Osteocyte (in vitro differentiated cells): ENCODE results near the gene ETF1. TPM values are rescaled to one million over a fixed set of nuclear protein-coding genes. Genes with fewer than 3 reads are reported as not detected.

ENCODE experiments used
- DNase-seq: peaks from one replicate; pipeline ENCODE4 v3.0.0; 2021; ENCODE audit warnings: mixed read lengths; ENCODE audit not compliant: unreplicated experiment; ENCODE audit errors: extremely low spot score
- H3K27ac Mint-ChIP-seq: one replicate; pipeline ENCODE4 v1.8.0; 2021; ENCODE audit warnings: mild to moderate bottlenecking, mixed read lengths; ENCODE audit not compliant: unreplicated experiment
- H3K27me3 Mint-ChIP-seq: one replicate; pipeline ENCODE4 v1.8.0; 2021; ENCODE audit warnings: mixed read lengths; ENCODE audit not compliant: unreplicated experiment
- H3K36me3 Mint-ChIP-seq: one replicate; pipeline ENCODE4 v1.8.0; 2021; ENCODE audit warnings: mixed read lengths; ENCODE audit not compliant: unreplicated experiment
- H3K4me1 Mint-ChIP-seq: one replicate; pipeline ENCODE4 v1.8.0; 2021; ENCODE audit warnings: mixed read lengths; ENCODE audit not compliant: unreplicated experiment
- H3K4me3 Mint-ChIP-seq: one replicate; pipeline ENCODE4 v1.8.0; 2021; ENCODE audit warnings: mild to moderate bottlenecking, moderate library complexity, mixed read lengths; ENCODE audit not compliant: unreplicated experiment
- H3K9me3 Mint-ChIP-seq: one replicate; pipeline ENCODE4 v1.8.0; 2021; ENCODE audit warnings: mixed read lengths; ENCODE audit not compliant: unreplicated experiment
- total RNA-seq: library from RNA; stranded (reverse); gene quantifications from 2 replicates; pipeline ENCODE4 v1.2.1, GENCODE V29; 2021
- TF ChIP-seq, protein P1 (sequence below): fragments of 200-600 bp; sonication (generic); IDR thresholded peaks from 2 replicates; pipeline ENCODE4 v1.5.0; 2021; ENCODE audit warnings: antibody characterized with exemption, mild to moderate bottlenecking, moderate library complexity

The ETF1 gene
- total RNA-seq, 1 donor from 2014 or later, result 88.3 TPM

DNA sequence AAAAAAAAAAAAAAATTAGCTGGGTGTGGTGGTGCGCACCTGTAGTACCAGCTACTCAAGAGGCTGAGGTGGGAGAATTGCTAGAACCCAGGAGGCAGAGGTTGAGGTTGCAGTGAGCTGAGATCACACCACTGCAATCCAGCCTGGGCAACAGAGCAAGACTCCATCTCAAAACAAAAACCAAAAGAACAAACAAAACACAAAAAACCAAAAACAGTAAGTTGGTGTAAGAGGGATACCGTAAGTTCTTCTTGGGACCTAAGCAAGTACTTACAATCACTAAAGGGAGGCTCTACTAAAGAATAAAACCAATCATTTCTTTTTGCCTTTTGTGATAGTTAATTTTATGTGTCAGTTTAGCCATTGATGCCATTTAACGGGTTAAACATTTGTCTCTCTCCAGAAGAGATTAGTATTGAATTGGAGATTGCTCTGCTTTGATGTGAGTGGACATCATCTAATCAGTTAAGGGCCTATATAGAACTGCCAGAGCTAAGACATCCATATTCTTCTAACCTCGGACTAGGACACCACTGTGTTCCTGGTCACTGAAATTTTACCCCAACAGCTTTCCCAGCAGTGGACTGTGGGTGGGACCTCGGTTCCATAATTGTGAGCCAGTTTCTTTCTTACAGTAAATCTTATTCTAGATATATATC is 10.5 kb upstream of the ETF1 start:
- DNase-seq, result no peak
- Mint-ChIP-seq H3K27me3 (no peaks in the 10 kb centered on the region), H3K9me3 (no peaks in the 10 kb centered on the region), H3K4me1 (no peaks in the 10 kb centered on the region), H3K4me3 (no peak overlapping the region), H3K27ac (no peak overlapping the region), H3K36me3 (peaks cover 47% of the 10 kb centered on the region)
- TF ChIP-seq, protein P1, sequence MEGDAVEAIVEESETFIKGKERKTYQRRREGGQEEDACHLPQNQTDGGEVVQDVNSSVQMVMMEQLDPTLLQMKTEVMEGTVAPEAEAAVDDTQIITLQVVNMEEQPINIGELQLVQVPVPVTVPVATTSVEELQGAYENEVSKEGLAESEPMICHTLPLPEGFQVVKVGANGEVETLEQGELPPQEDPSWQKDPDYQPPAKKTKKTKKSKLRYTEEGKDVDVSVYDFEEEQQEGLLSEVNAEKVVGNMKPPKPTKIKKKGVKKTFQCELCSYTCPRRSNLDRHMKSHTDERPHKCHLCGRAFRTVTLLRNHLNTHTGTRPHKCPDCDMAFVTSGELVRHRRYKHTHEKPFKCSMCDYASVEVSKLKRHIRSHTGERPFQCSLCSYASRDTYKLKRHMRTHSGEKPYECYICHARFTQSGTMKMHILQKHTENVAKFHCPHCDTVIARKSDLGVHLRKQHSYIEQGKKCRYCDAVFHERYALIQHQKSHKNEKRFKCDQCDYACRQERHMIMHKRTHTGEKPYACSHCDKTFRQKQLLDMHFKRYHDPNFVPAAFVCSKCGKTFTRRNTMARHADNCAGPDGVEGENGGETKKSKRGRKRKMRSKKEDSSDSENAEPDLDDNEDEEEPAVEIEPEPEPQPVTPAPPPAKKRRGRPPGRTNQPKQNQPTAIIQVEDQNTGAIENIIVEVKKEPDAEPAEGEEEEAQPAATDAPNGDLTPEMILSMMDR, result no peak

DNA sequence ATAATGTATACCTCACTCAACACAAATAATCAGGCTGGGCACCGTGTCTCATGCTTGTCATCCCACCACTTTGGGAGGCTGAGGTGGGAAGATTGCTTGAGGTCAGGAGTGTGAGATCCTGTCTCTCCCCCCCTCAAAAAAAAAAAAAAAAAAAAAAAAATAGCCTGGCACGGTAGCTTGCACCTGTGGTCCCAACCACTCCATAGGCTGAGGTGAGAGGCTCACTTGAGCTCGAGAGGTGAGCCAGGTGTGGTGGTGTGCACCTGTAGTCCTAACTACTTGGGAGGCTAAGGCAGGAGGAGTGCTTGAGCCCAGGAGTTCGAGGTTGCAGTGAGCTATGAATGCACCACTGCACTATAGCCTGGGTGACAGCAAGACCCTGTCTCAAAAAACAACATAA is 9.6 kb upstream of the ETF1 start:
- Mint-ChIP-seq H3K27me3 (no peaks in the 10 kb centered on the region), H3K9me3 (no peaks in the 10 kb centered on the region), H3K36me3 (peaks cover 38% of the 10 kb centered on the region), H3K27ac (no peak overlapping the region), H3K4me1 (peaks cover 6% of the 10 kb centered on the region), H3K4me3 (no peak overlapping the region)
- no peak for DNase-seq
- TF ChIP-seq, protein P1, result no peak

DNA sequence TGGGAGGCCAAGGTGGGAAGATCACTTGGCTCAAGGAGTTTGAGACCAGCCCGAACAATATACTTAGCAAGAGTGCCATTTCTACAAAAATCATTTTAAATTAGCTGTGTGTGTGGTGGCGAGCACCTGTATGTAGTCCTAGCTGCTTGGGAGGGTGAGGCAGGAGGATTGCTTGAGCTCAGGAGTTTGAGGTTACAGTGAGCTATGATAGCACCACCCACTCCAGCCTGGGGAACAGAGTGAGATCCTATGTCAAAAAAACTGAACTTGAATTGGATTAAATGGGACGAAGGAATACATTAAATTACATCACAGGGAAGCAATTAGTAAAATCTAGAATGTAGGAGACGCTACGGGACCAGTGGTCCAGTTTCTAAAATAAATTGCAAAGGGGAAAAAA is 6.4 kb upstream of the ETF1 start:
- H3K27ac Mint-ChIP-seq, result peak overlapping the region; percentile 6
- H3K4me3 Mint-ChIP-seq, result no peak overlapping the region
- no peaks in the 10 kb centered on the region for H3K27me3 Mint-ChIP-seq
- peaks cover 22% of the 10 kb centered on the region for H3K4me1 Mint-ChIP-seq
- TF ChIP-seq, protein P1, result no peak
- H3K36me3 Mint-ChIP-seq, result peaks cover 12% of the 10 kb centered on the region
- DNase-seq, result no peak
- H3K9me3 Mint-ChIP-seq, result no peaks in the 10 kb centered on the region

DNA sequence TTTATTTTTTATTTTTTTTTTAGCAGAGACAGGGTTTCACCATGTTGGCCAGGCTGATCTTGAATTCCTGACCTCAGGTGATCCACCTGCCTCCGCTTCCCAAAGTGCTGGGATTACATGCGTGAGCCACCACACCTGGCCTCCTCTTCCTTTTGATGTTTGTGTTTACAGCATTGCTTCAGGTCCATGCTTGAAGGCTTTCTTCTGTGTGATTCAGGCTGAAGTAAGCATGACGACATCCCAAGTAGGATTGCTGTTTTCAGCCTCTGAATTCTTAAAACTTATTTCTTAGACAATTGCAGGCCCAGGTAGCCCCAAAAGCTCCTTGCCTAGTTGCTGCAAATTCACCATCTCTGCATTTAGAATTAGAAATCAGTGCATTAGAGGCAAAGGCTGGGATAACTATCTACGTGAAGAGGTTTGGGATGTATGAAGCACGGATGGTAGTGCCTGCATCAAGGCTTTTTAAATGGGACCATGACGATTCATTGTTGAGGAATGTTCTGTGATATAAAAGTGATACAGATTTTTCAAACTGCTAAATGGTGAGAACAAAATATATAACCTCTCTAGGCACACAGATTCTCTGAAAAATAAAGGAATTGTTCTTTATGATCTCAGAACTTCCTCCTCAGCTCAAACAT is 3.0 kb upstream of the ETF1 start:
- Mint-ChIP-seq H3K36me3 (no peaks in the 10 kb centered on the region), H3K4me1 (peaks cover 38% of the 10 kb centered on the region), H3K27ac (no peak overlapping the region), H3K4me3 (no peak overlapping the region), H3K27me3 (no peaks in the 10 kb centered on the region), H3K9me3 (no peaks in the 10 kb centered on the region)
- DNase-seq, result no peak
- TF ChIP-seq, protein P1, result no peak
